ENCODE measurements around the gene PM20D1. TPM values are rescaled to one million over a fixed set of nuclear protein-coding genes. Genes with fewer than 3 reads are reported as not detected.

Gene PM20D1
- total and polyA plus RNA-seq, 2 donors (not counting 1 experiment from before 2014, with no cell fraction given): 2.0 to 3.3 TPM

GRCh38 chr1:205832326-205832751, 17.6 kb downstream of the PM20D1 start:
- H3K27me3 ChIP-seq (replicated peaks in 1 of 4; ENCODE audit: control extremely low read depth in 1 of 4, control insufficient read depth in 3 of 4, insufficient read depth in 4 of 4, low read length in 3 of 4): no peaks in the 10 kb centered on the region
- ATAC-seq (ENCODE audit: low read depth): no peak
- H3K27ac ChIP-seq (ENCODE audit: low read length in 2 of 2): no peak overlapping the region
- peaks cover 15% of the 10 kb centered on the region for H3K4me1 Mint-ChIP-seq
- no peak overlapping the region for H3K4me2 ChIP-seq (replicated peaks; ENCODE audit: low read depth, low read length, poor library complexity, severe bottlenecking)
- DNase-seq: no peak
- H3K79me2 ChIP-seq (ENCODE audit: control insufficient read depth, insufficient read depth, low read length): no peaks in the 10 kb centered on the region
- H3K4me3 ChIP-seq (ENCODE audit: control extremely low read depth in 1 of 5, extremely low read depth in 1 of 5, insufficient read depth in 1 of 5, low read depth in 2 of 5, low read length in 4 of 5): no peak overlapping the region
- peaks cover 0 to 11% of the 10 kb centered on the region in 2 donors for H3K4me1 ChIP-seq (ENCODE audit: control insufficient read depth in 2 of 2, insufficient read depth in 2 of 2, low read length in 2 of 2)
- ChIA-PET CTCF (interaction anchor here (0.8 kb wide), 1 partner anchor 145 kb away, joined by 3 read pairs; no protein-coding TSS in a partner anchor), POLR2A (no interaction called here)
- WGBS (ENCODE audit: insufficient coverage): 92% methylated on average over 5 of the region's 6 CpGs
- TF ChIP-seq CTCF (IDR thresholded peaks at IDR 0.05) (no peak), EZH2 (IDR thresholded peaks at IDR 0.05; ENCODE audit: borderline replicate concordance, insufficient read depth, low read depth, low read length, poor library complexity, severe bottlenecking) (no peak)
- no peak overlapping the region for H3K9ac ChIP-seq (ENCODE audit: low read length)
- no peaks in the 10 kb centered on the region for H3K27me3 Mint-ChIP-seq
- H4K20me1 ChIP-seq (ENCODE audit: control insufficient read depth, insufficient read depth, low read length, poor library complexity, severe bottlenecking): no peaks in the 10 kb centered on the region
- intact Hi-C loops (cut with micrococcal nuclease): no loop called here
- no peaks in the 10 kb centered on the region for H3K9me3 Mint-ChIP-seq (ENCODE audit: insufficient read depth)
- no peaks in the 10 kb centered on the region for H3K36me3 ChIP-seq (replicated peaks in 1 of 2; ENCODE audit: control extremely low read depth in 1 of 2, control insufficient read depth in 1 of 2, extremely low read depth in 1 of 2, insufficient read depth in 2 of 2, low read length in 1 of 2)
- H3K9me3 ChIP-seq (ENCODE audit: control extremely low read depth in 1 of 3, control insufficient read depth in 2 of 3, insufficient read depth in 1 of 3, low read length in 2 of 3): no peaks in the 10 kb centered on the region
- no peak overlapping the region for H3K4me3 Mint-ChIP-seq
- H3K27ac Mint-ChIP-seq: no peak overlapping the region
- H2AFZ ChIP-seq (ENCODE audit: insufficient read depth, low read depth, low read length, poor library complexity, severe bottlenecking): no peak overlapping the region

GRCh38 chr1:205827623-205828022, 22.3 kb downstream of the PM20D1 start:
- intact Hi-C loops (cut with micrococcal nuclease): no loop called here
- H3K36me3 ChIP-seq (replicated peaks in 1 of 2; ENCODE audit: control extremely low read depth in 1 of 2, control insufficient read depth in 1 of 2, extremely low read depth in 1 of 2, insufficient read depth in 2 of 2, low read length in 1 of 2): no peaks in the 10 kb centered on the region
- H3K27ac Mint-ChIP-seq: no peak overlapping the region
- DNase-seq (no peak), ATAC-seq (ENCODE audit: low read depth) (no peak)
- CTCF ChIA-PET: interaction anchor here (1.4 to 2.5 kb wide), 4 partner anchors 16 to 169 kb away, joined by 3 to 15 read pairs (median 4); no protein-coding TSS in a partner anchor
- H3K27ac ChIP-seq (ENCODE audit: low read length in 2 of 2): no peak overlapping the region
- H3K4me2 ChIP-seq (replicated peaks; ENCODE audit: low read depth, low read length, poor library complexity, severe bottlenecking): no peak overlapping the region
- H3K79me2 ChIP-seq (ENCODE audit: control insufficient read depth, insufficient read depth, low read length): no peaks in the 10 kb centered on the region
- no peak overlapping the region for H3K4me3 Mint-ChIP-seq
- H3K4me3 ChIP-seq (ENCODE audit: control extremely low read depth in 1 of 5, extremely low read depth in 1 of 5, insufficient read depth in 1 of 5, low read depth in 2 of 5, low read length in 4 of 5): no peak overlapping the region
- H3K9ac ChIP-seq (ENCODE audit: low read length): no peak overlapping the region
- TF ChIP-seq CTCF (IDR thresholded peaks at IDR 0.05) (no peak), EZH2 (IDR thresholded peaks at IDR 0.05; ENCODE audit: borderline replicate concordance, insufficient read depth, low read depth, low read length, poor library complexity, severe bottlenecking) (no peak)
- H3K4me1 ChIP-seq (ENCODE audit: control insufficient read depth in 2 of 2, insufficient read depth in 2 of 2, low read length in 2 of 2): peaks cover 0 to 35% of the 10 kb centered on the region in 2 donors
- peaks cover 35% of the 10 kb centered on the region for H3K4me1 Mint-ChIP-seq
- POLR2A ChIA-PET: no interaction called here
- H3K27me3 Mint-ChIP-seq: no peaks in the 10 kb centered on the region
- no peaks in the 10 kb centered on the region for H3K9me3 Mint-ChIP-seq (ENCODE audit: insufficient read depth)
- 82% methylated on average over 1 of the region's 1 CpG for WGBS (ENCODE audit: insufficient coverage)
- H3K27me3 ChIP-seq (replicated peaks in 1 of 4; ENCODE audit: control extremely low read depth in 1 of 4, control insufficient read depth in 3 of 4, insufficient read depth in 4 of 4, low read length in 3 of 4): no peaks in the 10 kb centered on the region
- H4K20me1 ChIP-seq (ENCODE audit: control insufficient read depth, insufficient read depth, low read length, poor library complexity, severe bottlenecking): no peaks in the 10 kb centered on the region
- no peak overlapping the region for H2AFZ ChIP-seq (ENCODE audit: insufficient read depth, low read depth, low read length, poor library complexity, severe bottlenecking)
- H3K9me3 ChIP-seq (ENCODE audit: control extremely low read depth in 1 of 3, control insufficient read depth in 2 of 3, insufficient read depth in 1 of 3, low read length in 2 of 3): peaks cover 1 to 5% (median 4%) of the 10 kb centered on the region in 3 donors
